Vagina (tissue), 2 donors: ENCODE data around the gene MTNR1A.

Experiments used
- CTCF ChIP-seq, 3 experiments: fragments of 450-650 bp in 2 of 3; fragments of 200-600 bp in 1 of 3; sonication (generic) in 1 of 3; IDR thresholded peaks; one replicate each; pipeline ENCODE4 v1.5.1; 2017 to 2019; ENCODE audit warnings: antibody characterized with exemption in 3 of 3, mild to moderate bottlenecking in 2 of 3, moderate library complexity in 2 of 3
- POLR2AphosphoS5 ChIP-seq, 2 donors: sonication (generic); formaldehyde crosslinking; IDR thresholded peaks; one replicate each; pipeline ENCODE4 v1.9.0; 2017; ENCODE audit warnings: antibody characterized with exemption in 2 of 2, mild to moderate bottlenecking in 2 of 2, low read depth in 1 of 2; ENCODE audit not compliant: insufficient read depth in 1 of 2

DNA sequence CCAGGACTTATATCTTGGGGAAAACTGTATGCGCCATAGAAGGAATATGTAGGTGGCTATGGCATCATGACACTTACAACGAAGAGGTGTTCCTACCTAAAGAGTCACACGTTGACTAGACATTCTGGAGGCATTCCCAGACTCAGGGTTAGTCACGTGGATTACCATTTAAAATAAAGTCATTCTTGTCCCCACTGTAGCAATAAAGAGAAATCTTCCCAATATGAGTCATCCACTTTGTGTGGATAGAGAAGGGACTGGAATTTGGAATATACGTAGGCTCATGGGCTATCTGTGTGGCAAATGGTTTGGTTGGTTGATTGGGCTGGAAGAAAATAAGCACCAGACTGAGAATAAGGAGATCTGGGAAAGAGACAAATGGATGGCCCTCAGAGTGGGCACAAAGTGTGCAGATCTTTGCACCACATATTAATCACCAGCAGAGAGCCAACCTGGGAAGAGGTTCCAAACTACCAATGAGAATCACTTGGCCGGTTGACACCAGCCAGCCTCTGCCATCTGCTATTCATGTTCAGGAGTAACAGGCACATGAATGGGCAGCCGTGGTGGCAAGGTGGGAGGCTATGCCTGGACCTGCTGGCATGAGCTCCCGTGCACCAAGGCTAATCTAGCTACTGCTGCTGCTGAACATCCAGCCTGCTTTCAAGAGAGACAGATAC lies 41.0 kb downstream of the MTNR1A start:
- no peak for TF ChIP-seq POLR2AphosphoS5 (IDR thresholded peaks at IDR 0.05; ENCODE audit: insufficient read depth in 1 of 2, low read depth in 1 of 2)
- no peak for TF ChIP-seq CTCF (IDR thresholded peaks at IDR 0.05)
